HCT116 (cell line): Measurements from ENCODE around the gene MAMLD1.

Source experiments
- EZH2 ChIP-seq: fragments of 200-600 bp; sonication (generic); IDR thresholded peaks from 2 replicates; pipeline ENCODE4 v1.6.1; 2017; ENCODE audit warnings: antibody characterized with exemption, mixed run types
- EZH2phosphoT487 ChIP-seq: fragments of 200-600 bp; IDR thresholded peaks from 2 replicates; pipeline ENCODE4 v1.6.1; 2018; ENCODE audit warnings: antibody characterized with exemption, borderline replicate concordance
- FOSL1 ChIP-seq: IDR thresholded peaks from 2 replicates; pipeline ENCODE4 v1.6.1; 2012; ENCODE audit warnings: low read depth
- JUND ChIP-seq: IDR thresholded peaks from 2 replicates; pipeline ENCODE4 v1.6.1; 2012
- POLR2A ChIP-seq: IDR thresholded peaks from 2 replicates; pipeline ENCODE4 v1.7.0; 2011; ENCODE audit warnings: borderline replicate concordance; ENCODE audit not compliant: insufficient read depth, insufficient read length; ENCODE audit errors: extremely low read depth
- RAD21 ChIP-seq: IDR thresholded peaks from 2 replicates; pipeline ENCODE4 v1.6.1; 2012; ENCODE audit warnings: low read depth, mild to moderate bottlenecking
- SIN3A ChIP-seq: IDR thresholded peaks from 2 replicates; pipeline ENCODE4 v1.6.1; 2012; ENCODE audit warnings: low read depth
- YY1 ChIP-seq: IDR thresholded peaks from 2 replicates; pipeline ENCODE4 v1.6.1; 2011; ENCODE audit warnings: low read length, low read depth, moderate library complexity, mild to moderate bottlenecking; ENCODE audit not compliant: insufficient replicate concordance; ENCODE audit errors: extremely low read depth
- ZNF274 ChIP-seq: fragments of 200-500 bp; sonication (Bioruptor generic); IDR thresholded peaks from 2 replicates; pipeline ENCODE4 v1.6.1; 2014; ENCODE audit warnings: mild to moderate bottlenecking, low read depth, low read length, inconsistent platforms
- TF ChIP-seq, protein P1 (sequence below): IDR thresholded peaks from 2 replicates; pipeline ENCODE4 v1.6.1; 2012
- TF ChIP-seq, protein P2 (sequence below): IDR thresholded peaks from 2 replicates; pipeline ENCODE4 v1.6.1; 2012; ENCODE audit warnings: low read depth
- TF ChIP-seq, protein P3 (sequence below), 3 experiments: fragments of 200-600 bp in 1 of 3; sonication (generic) in 1 of 3; IDR thresholded peaks in 2 of 3; conservative IDR thresholded peaks in 1 of 3; 2 replicates each; pipeline ENCODE4 v1.5.1; 2012 to 2017; ENCODE audit warnings: low read depth in 2 of 3, low read length in 2 of 3, antibody characterized with exemption in 1 of 3, borderline replicate concordance in 1 of 3, control low read depth in 1 of 3, mild to moderate bottlenecking in 1 of 3, mixed read lengths in 1 of 3, mixed run types in 1 of 3, moderate library complexity in 1 of 3; ENCODE audit not compliant: insufficient read depth in 1 of 3

DNA sequence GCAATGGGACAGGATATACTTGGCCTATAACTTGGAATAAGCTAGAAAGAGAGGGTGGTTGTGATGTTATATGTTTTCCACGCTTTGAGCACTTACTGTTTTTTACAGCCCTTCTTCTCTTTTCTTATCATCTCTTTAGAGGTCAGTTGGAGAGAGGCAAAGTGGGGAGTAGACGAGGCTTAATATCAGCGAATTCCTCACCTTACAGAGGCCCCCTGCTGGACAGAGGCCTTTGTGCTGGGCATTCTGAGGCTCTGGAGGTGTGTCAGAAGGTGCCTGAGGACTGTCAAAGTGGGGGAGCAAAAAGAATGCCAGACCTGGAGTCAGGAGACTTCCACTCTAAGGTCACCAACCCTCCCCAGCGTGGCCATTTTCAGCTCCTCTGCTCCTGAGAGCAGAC, 42.5 kb downstream of the MAMLD1 start:
- TF ChIP-seq, protein P1, sequence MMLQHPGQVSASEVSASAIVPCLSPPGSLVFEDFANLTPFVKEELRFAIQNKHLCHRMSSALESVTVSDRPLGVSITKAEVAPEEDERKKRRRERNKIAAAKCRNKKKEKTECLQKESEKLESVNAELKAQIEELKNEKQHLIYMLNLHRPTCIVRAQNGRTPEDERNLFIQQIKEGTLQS, result no peak
- TF ChIP-seq POLR2A (no peak), RAD21 (no peak), EZH2 (no peak), FOSL1 (no peak), YY1 (no peak), SIN3A (no peak), ZNF274 (no peak), JUND (no peak), EZH2phosphoT487 (no peak)
- TF ChIP-seq, protein P2, sequence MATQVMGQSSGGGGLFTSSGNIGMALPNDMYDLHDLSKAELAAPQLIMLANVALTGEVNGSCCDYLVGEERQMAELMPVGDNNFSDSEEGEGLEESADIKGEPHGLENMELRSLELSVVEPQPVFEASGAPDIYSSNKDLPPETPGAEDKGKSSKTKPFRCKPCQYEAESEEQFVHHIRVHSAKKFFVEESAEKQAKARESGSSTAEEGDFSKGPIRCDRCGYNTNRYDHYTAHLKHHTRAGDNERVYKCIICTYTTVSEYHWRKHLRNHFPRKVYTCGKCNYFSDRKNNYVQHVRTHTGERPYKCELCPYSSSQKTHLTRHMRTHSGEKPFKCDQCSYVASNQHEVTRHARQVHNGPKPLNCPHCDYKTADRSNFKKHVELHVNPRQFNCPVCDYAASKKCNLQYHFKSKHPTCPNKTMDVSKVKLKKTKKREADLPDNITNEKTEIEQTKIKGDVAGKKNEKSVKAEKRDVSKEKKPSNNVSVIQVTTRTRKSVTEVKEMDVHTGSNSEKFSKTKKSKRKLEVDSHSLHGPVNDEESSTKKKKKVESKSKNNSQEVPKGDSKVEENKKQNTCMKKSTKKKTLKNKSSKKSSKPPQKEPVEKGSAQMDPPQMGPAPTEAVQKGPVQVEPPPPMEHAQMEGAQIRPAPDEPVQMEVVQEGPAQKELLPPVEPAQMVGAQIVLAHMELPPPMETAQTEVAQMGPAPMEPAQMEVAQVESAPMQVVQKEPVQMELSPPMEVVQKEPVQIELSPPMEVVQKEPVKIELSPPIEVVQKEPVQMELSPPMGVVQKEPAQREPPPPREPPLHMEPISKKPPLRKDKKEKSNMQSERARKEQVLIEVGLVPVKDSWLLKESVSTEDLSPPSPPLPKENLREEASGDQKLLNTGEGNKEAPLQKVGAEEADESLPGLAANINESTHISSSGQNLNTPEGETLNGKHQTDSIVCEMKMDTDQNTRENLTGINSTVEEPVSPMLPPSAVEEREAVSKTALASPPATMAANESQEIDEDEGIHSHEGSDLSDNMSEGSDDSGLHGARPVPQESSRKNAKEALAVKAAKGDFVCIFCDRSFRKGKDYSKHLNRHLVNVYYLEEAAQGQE, result no peak
- TF ChIP-seq, protein P3, sequence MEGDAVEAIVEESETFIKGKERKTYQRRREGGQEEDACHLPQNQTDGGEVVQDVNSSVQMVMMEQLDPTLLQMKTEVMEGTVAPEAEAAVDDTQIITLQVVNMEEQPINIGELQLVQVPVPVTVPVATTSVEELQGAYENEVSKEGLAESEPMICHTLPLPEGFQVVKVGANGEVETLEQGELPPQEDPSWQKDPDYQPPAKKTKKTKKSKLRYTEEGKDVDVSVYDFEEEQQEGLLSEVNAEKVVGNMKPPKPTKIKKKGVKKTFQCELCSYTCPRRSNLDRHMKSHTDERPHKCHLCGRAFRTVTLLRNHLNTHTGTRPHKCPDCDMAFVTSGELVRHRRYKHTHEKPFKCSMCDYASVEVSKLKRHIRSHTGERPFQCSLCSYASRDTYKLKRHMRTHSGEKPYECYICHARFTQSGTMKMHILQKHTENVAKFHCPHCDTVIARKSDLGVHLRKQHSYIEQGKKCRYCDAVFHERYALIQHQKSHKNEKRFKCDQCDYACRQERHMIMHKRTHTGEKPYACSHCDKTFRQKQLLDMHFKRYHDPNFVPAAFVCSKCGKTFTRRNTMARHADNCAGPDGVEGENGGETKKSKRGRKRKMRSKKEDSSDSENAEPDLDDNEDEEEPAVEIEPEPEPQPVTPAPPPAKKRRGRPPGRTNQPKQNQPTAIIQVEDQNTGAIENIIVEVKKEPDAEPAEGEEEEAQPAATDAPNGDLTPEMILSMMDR (IDR thresholded peaks at IDR 0.05 in 2 of 3, conservative IDR thresholded peaks at IDR 0.05 in 1 of 3; ENCODE audit: borderline replicate concordance in 1 of 3, insufficient read depth in 1 of 3, low read depth in 2 of 3, low read length in 2 of 3), result peak in 2 of 3 experiments; percentile 40 to 46; a peak in 4 of 6 replicates
